Chondrocyte (in vitro differentiated cells): ENCODE results near the gene STK24. TPM values are rescaled to one million over a fixed set of nuclear protein-coding genes. Genes with fewer than 3 reads are reported as not detected.

ENCODE experiments used
- DNase-seq: peaks from one replicate; pipeline ENCODE4 v3.0.0; 2021; ENCODE audit warnings: mixed read lengths, low spot score
- H3K27ac Mint-ChIP-seq: one replicate; pipeline ENCODE4 v1.8.0; 2021; ENCODE audit warnings: mild to moderate bottlenecking, moderate library complexity, mixed read lengths; ENCODE audit not compliant: unreplicated experiment
- H3K27me3 Mint-ChIP-seq: 2 replicates; pipeline ENCODE4 v1.8.0; 2021; ENCODE audit warnings: low read depth, mixed read lengths
- H3K36me3 Mint-ChIP-seq: 2 replicates; pipeline ENCODE4 v1.8.0; 2021; ENCODE audit warnings: low read depth, mixed read lengths
- H3K4me1 Mint-ChIP-seq: 2 replicates; pipeline ENCODE4 v1.8.0; 2021; ENCODE audit warnings: low read depth, mild to moderate bottlenecking, mixed read lengths
- H3K4me3 Mint-ChIP-seq: one replicate; pipeline ENCODE4 v1.8.0; 2021; ENCODE audit warnings: mild to moderate bottlenecking, moderate library complexity, mixed read lengths; ENCODE audit not compliant: unreplicated experiment
- H3K9me3 Mint-ChIP-seq: 2 replicates; pipeline ENCODE4 v1.8.0; 2021; ENCODE audit warnings: low read depth, mixed read lengths
- CTCF ChIP-seq: fragments of 200-600 bp; sonication (generic); IDR thresholded peaks from 2 replicates; pipeline ENCODE4 v1.5.0; 2021; ENCODE audit warnings: antibody characterized with exemption, mild to moderate bottlenecking, moderate library complexity
- total RNA-seq: library from RNA; stranded (reverse); gene quantifications from 3 replicates; pipeline ENCODE4 v1.2.1, GENCODE V29; 2021

STK24 gene
- total RNA-seq, 1 donor from 2014 or later = 100 TPM

GRCh38 chr13:98423417-98423816 is 153.5 kb downstream of the STK24 start:
- no peak overlapping the region for H3K4me3 Mint-ChIP-seq
- no peaks in the 10 kb centered on the region for H3K9me3 Mint-ChIP-seq
- H3K36me3 Mint-ChIP-seq = peaks cover 63% of the 10 kb centered on the region
- TF ChIP-seq CTCF = no peak
- peaks cover 8% of the 10 kb centered on the region for H3K4me1 Mint-ChIP-seq
- no peaks in the 10 kb centered on the region for H3K27me3 Mint-ChIP-seq
- no peak for DNase-seq
- no peak overlapping the region for H3K27ac Mint-ChIP-seq

GRCh38 chr13:98422046-98422445 is 154.9 kb downstream of the STK24 start:
- Mint-ChIP-seq H3K9me3 (peaks cover 1% of the 10 kb centered on the region), H3K4me3 (no peak overlapping the region), H3K27me3 (no peaks in the 10 kb centered on the region), H3K27ac (no peak overlapping the region), H3K36me3 (peaks cover 61% of the 10 kb centered on the region), H3K4me1 (no peaks in the 10 kb centered on the region)
- no peak for DNase-seq
- no peak for TF ChIP-seq CTCF

- peaks cover 61% of the 10 kb centered on the region for H3K36me3 Mint-ChIP-seq
- no peak overlapping the region for H3K4me3 Mint-ChIP-seq
- no peak for TF ChIP-seq CTCF
- H3K4me1 Mint-ChIP-seq = no peaks in the 10 kb centered on the region
- H3K27me3 Mint-ChIP-seq = no peaks in the 10 kb centered on the region
- no peak for DNase-seq
- H3K27ac Mint-ChIP-seq = no peak overlapping the region
- H3K9me3 Mint-ChIP-seq = peaks cover 2% of the 10 kb centered on the region
Measured at GRCh38 chr13:98420554-98421175, 156.2 kb downstream of the STK24 start.

- Mint-ChIP-seq H3K36me3 (peaks cover 63% of the 10 kb centered on the region), H3K27ac (no peak overlapping the region), H3K9me3 (peaks cover 2% of the 10 kb centered on the region), H3K27me3 (no peaks in the 10 kb centered on the region), H3K4me1 (no peaks in the 10 kb centered on the region), H3K4me3 (no peak overlapping the region)
- DNase-seq = no peak
- no peak for TF ChIP-seq CTCF
Measured at GRCh38 chr13:98419786-98420553, 156.9 kb downstream of the STK24 start.

GRCh38 chr13:98416408-98416807 is 160.5 kb downstream of the STK24 start:
- DNase-seq = no peak
- no peak overlapping the region for H3K4me3 Mint-ChIP-seq
- peaks cover 2% of the 10 kb centered on the region for H3K9me3 Mint-ChIP-seq
- H3K36me3 Mint-ChIP-seq = peaks cover 67% of the 10 kb centered on the region
- TF ChIP-seq CTCF = no peak
- H3K27me3 Mint-ChIP-seq = no peaks in the 10 kb centered on the region
- H3K4me1 Mint-ChIP-seq = no peaks in the 10 kb centered on the region
- no peak overlapping the region for H3K27ac Mint-ChIP-seq
